Measurements from ENCODE around the gene TTPAL.

DNA sequence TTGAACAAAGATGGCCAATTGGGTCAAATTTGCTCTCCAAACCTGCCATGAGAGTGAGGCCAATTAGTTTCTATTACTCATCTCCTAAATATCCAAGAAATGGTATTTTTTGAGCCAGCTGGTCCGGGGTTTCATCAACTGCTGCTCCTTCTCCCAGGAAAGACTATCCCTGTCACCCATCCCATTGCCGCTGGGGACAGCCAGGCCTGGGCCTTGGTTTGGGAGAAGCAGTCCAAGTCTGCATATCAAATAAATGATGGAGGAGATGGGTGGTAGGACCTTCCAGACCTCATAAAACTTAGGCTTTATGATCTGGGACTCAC lies 46.7 kb upstream of the TTPAL start:
- TF ChIP-seq NR2F2 (IDR thresholded peaks at IDR 0.05) (no peak), GABPA (IDR thresholded peaks at IDR 0.05 in 1 of 2, conservative IDR thresholded peaks at IDR 0.05 in 1 of 2) (no peak), JUND (IDR thresholded peaks at IDR 0.05) (no peak), HNF4G (IDR thresholded peaks at IDR 0.05) (no peak), EGR1 (IDR thresholded peaks at IDR 0.05; ENCODE audit: low read depth in 2 of 2) (no peak), TAF1 (conservative IDR thresholded peaks at IDR 0.05) (no peak), YY1 (IDR thresholded peaks at IDR 0.05) (no peak), HNF4A (conservative IDR thresholded peaks at IDR 0.05) (no peak), ZBTB33 (IDR thresholded peaks at IDR 0.05) (no peak), ATF3 (IDR thresholded peaks at IDR 0.05) (no peak), RAD21 (IDR thresholded peaks at IDR 0.05) (no peak)
- TF ChIP-seq, protein P1, sequence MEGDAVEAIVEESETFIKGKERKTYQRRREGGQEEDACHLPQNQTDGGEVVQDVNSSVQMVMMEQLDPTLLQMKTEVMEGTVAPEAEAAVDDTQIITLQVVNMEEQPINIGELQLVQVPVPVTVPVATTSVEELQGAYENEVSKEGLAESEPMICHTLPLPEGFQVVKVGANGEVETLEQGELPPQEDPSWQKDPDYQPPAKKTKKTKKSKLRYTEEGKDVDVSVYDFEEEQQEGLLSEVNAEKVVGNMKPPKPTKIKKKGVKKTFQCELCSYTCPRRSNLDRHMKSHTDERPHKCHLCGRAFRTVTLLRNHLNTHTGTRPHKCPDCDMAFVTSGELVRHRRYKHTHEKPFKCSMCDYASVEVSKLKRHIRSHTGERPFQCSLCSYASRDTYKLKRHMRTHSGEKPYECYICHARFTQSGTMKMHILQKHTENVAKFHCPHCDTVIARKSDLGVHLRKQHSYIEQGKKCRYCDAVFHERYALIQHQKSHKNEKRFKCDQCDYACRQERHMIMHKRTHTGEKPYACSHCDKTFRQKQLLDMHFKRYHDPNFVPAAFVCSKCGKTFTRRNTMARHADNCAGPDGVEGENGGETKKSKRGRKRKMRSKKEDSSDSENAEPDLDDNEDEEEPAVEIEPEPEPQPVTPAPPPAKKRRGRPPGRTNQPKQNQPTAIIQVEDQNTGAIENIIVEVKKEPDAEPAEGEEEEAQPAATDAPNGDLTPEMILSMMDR (IDR thresholded peaks at IDR 0.05; ENCODE audit: low read depth, low read length, missing input control), result no peak
- TF ChIP-seq, protein P2, sequence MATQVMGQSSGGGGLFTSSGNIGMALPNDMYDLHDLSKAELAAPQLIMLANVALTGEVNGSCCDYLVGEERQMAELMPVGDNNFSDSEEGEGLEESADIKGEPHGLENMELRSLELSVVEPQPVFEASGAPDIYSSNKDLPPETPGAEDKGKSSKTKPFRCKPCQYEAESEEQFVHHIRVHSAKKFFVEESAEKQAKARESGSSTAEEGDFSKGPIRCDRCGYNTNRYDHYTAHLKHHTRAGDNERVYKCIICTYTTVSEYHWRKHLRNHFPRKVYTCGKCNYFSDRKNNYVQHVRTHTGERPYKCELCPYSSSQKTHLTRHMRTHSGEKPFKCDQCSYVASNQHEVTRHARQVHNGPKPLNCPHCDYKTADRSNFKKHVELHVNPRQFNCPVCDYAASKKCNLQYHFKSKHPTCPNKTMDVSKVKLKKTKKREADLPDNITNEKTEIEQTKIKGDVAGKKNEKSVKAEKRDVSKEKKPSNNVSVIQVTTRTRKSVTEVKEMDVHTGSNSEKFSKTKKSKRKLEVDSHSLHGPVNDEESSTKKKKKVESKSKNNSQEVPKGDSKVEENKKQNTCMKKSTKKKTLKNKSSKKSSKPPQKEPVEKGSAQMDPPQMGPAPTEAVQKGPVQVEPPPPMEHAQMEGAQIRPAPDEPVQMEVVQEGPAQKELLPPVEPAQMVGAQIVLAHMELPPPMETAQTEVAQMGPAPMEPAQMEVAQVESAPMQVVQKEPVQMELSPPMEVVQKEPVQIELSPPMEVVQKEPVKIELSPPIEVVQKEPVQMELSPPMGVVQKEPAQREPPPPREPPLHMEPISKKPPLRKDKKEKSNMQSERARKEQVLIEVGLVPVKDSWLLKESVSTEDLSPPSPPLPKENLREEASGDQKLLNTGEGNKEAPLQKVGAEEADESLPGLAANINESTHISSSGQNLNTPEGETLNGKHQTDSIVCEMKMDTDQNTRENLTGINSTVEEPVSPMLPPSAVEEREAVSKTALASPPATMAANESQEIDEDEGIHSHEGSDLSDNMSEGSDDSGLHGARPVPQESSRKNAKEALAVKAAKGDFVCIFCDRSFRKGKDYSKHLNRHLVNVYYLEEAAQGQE (IDR thresholded peaks at IDR 0.05), result no peak
- TF ChIP-seq, protein P3, sequence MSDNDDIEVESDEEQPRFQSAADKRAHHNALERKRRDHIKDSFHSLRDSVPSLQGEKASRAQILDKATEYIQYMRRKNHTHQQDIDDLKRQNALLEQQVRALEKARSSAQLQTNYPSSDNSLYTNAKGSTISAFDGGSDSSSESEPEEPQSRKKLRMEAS (IDR thresholded peaks at IDR 0.05), result no peak
